Measurements from ENCODE around the gene HDAC10.

Gene HDAC10

DNA sequence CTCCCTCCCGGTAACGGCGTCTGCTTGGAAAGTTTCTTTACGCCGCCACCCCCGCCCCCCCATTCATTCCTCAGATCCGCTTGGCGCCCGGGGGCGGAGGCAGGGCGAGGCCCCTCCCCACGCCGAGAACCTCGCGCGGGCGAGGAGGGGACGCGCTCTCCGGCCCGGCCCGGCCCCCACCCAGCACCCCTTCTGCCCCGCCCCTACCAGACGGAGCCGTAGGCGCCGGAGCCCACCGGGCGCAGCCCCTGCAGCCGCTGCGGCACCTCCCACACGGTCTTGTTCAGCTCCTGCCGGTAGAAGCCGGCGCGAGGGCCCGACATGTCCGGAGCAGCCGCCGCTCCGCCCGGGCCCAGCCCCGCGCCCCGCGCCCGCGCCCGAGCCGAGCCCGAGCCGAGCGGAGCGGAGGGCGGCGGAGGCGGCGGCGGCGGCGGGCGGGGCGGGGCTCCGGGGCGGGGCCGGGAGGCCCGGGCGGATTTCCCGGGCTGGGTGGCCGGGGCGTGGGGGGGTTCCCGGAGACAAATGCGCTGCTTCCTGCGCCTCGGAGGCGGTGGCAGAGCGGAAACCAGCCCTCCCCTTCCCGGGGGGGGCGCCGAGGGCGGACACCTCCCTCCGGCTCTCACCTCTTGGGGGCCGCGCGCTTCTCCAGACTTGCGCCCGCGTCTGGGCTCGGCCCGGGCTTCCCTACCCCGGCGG lies 19.1 kb upstream of the HDAC10 start, which contains the start of gene MAPK11:
Gene MAPK11 (minus strand): TSS at position 411 of the 696 bp plus-strand sequence. CDS start 88 bp downstream, at position 323.
- DNase-seq = peak; percentile 70

DNA sequence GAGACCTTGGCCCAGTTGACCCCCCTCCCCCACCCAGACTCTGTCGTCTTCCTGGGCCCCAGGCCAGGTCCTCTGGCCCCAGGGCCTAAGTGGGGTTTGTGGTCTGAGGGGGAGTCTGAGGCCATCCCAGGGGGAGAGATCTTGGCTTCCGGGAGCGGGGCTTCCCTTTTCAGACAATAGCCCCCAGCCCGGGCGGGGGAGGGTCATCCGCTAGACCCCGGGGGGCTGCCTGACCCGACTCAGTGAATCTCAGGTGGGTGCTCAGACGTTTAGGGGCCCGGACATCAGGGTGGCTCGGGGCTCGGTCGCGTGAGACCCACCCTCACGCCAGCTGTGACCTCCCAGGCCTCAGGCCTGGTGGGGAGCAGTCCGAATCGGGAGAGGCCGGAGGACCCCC lies 18.5 kb upstream of the HDAC10 start:
- DNase-seq = no peak

DNA sequence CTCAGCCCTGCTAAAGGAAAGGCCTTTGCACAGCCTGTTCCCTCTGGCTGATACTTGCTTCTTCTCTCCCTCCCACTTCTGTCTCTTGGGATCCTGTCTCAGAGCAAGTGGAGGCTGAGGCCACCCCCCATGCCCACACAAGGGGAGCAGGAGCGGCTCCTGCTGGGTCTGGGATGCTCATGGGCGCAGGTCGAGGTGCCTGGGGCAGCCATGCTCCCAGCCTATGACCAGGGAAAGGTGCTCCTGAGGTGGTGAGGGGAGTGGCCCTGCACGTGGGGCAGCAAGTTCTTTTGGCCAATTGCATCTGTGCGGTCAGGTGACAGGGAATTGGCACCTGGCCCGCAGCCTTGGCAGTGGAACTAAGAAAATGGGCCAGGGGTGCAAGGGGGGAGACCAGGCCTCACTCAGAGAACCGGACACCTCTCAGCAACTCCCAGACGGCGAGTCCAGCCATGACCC lies 17.6 kb upstream of the HDAC10 start:
- no peak for DNase-seq

DNA sequence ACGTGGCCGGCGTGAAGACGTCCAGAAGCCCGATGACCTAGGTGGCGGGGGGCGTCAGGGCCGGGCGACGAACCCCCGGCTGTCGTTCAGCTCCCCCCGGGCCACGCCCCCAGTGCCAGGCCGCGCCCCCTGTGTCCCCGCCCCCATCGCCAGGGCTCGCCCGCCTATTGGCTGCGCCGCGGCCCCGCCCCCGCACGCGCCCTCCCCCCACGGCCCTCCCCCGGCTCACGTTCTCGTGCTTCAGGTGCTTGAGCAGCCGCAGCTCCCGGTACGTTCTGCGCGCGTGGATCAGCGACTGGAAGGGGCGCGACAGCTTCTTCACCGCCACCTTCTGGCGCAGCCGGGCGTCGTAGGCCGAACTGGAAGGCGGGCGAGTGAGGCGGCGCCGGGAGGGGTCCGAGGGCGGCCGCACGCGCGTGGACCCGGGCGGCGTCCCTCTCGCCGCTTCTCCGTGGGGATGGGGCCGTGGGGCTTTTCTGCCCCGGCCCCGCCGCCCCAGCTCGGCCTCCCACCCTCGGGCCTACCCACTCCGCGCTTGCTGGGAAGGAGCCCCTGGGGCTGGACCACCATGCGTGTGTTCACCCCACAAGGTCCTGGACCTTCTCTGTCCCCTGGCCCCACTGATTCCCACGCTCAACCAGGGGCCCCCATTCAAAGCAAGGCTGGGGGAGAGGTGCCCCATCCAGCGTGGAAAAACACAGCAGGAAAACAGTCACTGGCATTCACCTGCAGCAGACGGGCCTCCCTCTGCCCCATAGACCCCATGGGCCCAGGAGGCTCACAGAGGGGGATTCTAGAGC lies 16.7 kb upstream of the HDAC10 start:
- DNase-seq = peak; percentile 60

GRCh38 chr22:50266994-50267393 lies 15.9 kb upstream of the HDAC10 start:
- no peak for DNase-seq

DNA sequence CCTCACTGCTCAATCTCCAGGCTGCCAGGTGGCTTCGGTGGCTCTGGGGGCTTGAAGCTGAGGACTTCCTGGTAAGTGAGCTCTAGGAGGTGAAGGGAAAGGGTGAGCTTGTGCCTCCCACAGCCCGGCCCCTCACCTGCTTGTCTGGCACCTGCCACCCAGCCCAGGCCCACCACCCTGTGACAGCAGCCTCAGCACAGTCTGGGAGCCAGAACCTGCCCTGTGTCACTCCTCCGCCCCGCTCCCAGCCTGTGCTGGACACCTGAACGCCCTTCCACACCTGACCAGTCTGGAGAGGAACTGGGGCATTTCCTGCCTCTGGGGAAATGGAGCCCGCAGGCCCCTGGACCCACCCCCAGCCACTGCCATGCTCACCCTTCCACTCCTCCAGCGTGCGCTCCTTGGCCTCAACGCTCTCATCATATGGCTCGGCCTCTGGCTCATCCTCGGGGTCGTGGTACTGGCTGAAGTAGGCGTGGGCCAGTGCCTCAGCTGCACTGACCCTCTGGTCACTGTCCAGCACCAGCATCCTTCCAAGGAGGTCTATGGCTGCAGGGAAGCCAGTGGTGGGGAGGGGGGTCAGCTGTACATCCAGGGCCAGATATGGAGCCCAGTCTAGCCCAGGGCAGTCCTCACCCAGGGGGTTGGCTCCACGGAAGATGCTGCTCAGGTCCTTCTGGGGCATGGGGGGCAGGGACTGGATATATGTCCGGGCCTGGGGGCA lies 14.0 kb upstream of the HDAC10 start:
- DNase-seq = no peak

- no peak for DNase-seq
Observed at GRCh38 chr22:50264104-50264745, 13.2 kb upstream of the HDAC10 start.

DNA sequence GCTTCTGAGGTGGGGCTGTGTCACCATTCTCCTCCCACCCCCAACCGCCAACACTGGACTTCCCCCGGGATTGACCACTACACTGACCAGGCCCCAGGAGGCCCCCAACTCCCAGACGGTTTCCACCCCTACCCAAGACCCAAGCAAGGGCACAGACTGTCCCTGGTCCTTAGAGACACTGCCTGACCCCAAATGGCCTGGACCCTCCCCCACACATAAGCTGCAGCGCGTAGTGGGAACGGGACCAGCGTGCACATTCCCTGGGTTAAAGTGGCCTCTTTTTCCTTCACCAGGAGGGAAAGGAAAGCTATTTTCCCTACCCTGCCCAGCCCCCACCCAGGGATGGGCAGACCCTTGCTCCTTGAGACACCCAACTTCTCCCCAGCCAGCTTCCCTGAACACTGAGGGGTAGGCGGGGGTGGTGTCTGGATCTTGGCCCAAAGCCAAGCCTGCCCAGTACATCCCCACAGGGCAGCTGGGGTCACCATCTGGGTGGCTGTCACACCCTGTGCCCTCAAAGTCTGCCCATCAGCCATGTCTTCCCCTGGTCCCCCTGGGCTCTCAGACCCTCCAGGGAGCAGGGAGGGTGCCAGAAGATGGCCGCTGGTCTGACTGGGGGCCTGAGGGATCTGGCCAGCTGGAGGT lies 12.0 kb upstream of the HDAC10 start:
- no peak for DNase-seq

DNA sequence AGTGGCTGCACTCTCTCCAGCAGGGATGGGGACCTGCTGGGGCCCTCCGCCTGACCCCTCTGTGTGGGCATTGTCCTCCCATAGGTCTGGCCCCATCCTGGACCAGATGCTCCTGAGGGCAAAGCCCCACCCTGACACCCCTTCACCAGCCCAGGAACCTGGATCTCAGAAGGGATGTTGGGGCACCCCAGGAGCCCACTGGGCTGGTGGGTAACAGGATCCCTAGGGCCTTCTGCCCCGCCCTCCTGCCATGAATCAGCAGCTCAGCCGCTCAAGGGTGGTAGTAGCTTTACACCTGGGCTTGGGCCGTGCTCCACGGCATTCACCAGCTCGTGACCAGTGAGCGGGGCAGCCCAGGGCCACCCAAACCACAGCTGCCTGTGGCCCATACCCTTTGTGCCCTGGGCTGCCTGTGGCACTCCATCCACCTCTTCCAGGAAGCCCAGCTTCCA lies 11.4 kb upstream of the HDAC10 start:
- DNase-seq = no peak

DNA sequence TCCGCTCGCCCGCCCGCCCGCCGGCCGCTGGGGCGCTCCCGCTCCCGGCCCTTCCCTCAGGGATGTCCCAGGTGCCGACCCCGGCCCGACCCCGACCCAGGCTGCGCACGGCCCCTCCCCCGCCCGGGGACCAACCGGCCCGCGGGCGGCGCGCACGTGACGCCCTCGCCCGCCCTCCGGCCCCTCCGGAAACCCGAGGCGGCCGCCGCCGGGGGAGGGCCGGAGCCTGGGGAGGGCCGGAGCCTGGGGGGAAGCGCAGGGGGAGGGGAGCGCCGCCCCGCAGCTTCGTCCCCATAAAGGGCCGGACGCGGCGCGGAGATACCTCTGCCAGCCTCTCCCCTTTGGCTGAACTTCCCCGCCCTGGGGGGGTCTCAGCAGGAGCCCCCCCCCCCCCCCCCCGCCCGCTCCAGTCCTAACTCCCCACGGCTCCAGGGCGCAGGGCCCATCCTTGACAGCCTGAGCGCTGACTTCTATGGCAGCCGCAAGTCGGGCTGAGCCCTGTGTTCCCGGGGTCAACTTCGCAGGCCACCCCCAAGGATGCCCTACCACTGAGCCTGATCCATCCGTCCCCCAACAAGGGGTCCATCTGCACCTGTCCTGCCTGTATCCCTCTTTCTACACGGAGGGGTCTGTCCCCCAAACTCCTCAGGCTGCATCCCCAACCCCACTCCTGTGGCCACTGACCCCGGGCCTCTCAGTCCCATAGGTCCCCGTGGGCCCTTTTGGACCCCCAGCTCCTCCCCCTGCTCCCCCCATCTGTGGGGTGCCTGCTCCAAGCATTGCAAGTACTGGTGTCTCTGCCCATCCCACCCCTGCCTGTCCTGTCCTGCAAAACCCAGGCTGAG lies 10.8 kb upstream of the HDAC10 start, which contains the start of gene MAPK12:
Gene MAPK12 (minus strand): TSS at position 69 of the 845 bp plus-strand sequence. CDS start 174 bp downstream, outside the sequence.
- no peak for DNase-seq

GRCh38 chr22:50260801-50261614 lies 9.9 kb upstream of the HDAC10 start:
- no peak for DNase-seq

DNA sequence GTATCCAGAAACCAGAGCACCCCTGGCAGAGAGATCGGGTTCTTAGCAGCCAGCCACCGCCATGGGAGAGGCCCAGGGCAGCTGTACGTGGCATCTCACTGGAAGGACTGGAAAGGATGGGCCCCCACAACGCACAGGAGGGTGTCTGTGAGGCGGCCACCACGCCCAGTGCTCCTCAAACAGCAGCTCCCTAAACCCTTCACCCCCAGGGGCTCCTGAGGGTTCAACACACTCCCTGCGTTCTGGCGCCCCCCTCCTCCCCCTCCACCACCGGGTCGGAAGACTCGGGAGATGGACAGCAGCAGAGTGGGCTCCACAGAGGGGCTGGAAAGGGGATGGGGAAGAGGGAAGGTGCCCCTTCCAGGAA lies 9.4 kb upstream of the HDAC10 start:
- no peak for DNase-seq

GRCh38 chr22:50259302-50259701 lies 8.2 kb upstream of the HDAC10 start:
- no peak for DNase-seq

- no peak for DNase-seq
Observed at GRCh38 chr22:50258361-50259292, 7.6 kb upstream of the HDAC10 start.

DNA sequence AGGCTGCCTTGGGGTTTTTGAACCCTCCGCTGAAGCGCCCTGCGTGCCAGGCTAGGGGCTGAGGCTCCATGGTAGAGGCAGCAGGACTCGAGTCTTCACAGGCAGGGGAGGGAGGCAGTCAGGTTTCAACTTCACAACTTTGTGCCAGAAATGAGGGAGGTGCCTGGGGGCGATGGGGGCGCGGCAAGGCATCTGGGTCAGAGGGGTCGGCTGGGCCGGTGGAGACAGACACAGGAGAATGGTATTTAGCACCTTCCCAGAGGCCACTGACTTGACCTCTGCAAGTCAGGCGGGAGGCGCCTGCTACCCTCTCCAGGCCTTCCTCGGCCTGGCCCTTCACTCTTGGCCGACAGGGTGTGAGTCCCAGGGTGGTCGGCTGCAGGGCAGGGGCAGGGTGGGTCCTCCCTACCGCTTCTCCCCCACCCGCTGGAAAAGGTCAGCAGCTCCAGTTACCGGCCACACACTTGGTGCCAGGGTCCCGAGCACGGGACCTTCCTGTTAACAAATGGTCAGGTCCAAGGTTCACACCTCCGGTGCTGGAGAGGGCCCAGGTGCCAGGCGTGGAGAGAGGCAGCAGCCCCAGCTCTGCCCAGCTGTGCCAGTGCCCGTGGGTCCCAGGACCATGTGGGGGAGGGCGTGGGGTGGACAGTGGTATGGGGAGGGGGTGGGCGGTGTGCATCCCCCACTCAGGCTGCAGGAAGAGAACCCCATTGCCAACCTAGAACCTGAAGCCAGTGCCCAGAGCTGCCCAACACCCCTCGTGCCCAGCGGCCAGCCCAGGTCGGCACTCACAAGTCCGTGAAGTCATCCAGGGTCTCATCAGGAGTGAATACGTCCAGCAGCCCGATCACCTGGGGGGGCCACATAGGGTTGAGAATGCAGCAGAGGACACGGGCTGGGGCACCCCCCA lies 6.6 kb upstream of the HDAC10 start:
- DNase-seq = no peak

DNA sequence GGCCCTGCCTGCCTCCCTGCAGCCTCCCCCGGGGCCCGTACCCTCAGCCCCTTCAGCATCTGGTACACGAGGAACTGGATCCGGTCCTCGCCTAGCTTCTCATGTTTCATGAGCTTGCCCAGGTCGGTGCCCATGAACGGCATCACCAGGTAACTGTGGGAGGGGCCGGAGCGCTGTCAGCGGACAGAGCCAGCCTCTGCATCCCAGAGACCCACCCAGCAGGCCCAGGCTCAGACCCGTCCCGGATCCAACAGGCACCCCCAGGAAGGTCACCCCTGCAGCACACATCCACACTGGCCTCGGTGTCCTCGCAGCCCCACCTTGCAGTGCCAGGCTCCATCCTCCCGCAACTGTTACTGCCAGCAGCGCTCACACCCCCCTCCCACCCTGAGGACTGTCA lies 6.0 kb upstream of the HDAC10 start:
- no peak for DNase-seq

GRCh38 chr22:50256258-50256862 lies 5.3 kb upstream of the HDAC10 start:
- DNase-seq = no peak

GRCh38 chr22:50255607-50256006 lies 4.5 kb upstream of the HDAC10 start:
- DNase-seq = no peak

Measured in activated T-cell treated with anti-CD3 and anti-CD28 coated beads, Interleukin-2, amount 50 U/mL, for 1 hour (primary cell).